Mucosa of descending colon (tissue), 3 donors: ENCODE measurements around the gene TRIM14. TPM values are rescaled to one million over a fixed set of nuclear protein-coding genes. Genes with fewer than 3 reads are reported as not detected.
"Not testable (repeated sequence)": the region's sequence is repeated elsewhere in the genome, so short reads cannot be mapped to it uniquely, and the experiment has no call there.

Experiments used
- ATAC-seq: fragments of 200-7000 bp; cut with Tn5 transposase; one replicate; pipeline ENCODE4 v1.9.1; 2020; ENCODE audit warnings: mild to moderate bottlenecking, moderate library complexity
- DNase-seq, 3 donors: peaks; one replicate each; pipeline ENCODE4 v3.0.0-alpha.2; 2020
- H3K36me3 ChIP-seq: fragments of 200-600 bp; one replicate; pipeline ENCODE4 v1.8.0; 2021; ENCODE audit warnings: low read depth, mild to moderate bottlenecking
- H3K4me1 ChIP-seq: fragments of 200-600 bp; one replicate; pipeline ENCODE4 v1.8.0; 2021; ENCODE audit warnings: low read depth, mild to moderate bottlenecking
- H3K4me3 ChIP-seq: fragments of 200-600 bp; one replicate; pipeline ENCODE4 v1.8.0; 2021; ENCODE audit warnings: mild to moderate bottlenecking
- H3K9me3 ChIP-seq: fragments of 200-600 bp; one replicate; pipeline ENCODE4 v1.8.0; 2021; ENCODE audit warnings: mild to moderate bottlenecking
- intact Hi-C, 2 donors: fragments of 100-400 bp; cut with DNase I in 1 of 2; cut with micrococcal nuclease in 1 of 2; formaldehyde crosslinking; loops; one replicate each; pipeline versions ENCODE4 v1.11.0 to v1.11.1; 2022; cut with DNase I, micrococcal nuclease
- total RNA-seq, 3 donors: library from RNA; stranded (reverse); fragmentation: NEBNext Ultra II Directional in 2 of 3; extraction: Animal tissue kit (Norgen Biotek cat#: 25700) in 2 of 3; gene quantifications; one replicate each; pipeline versions ENCODE4 v1.2.1 to v1.2.4, GENCODE V29; 2021 to 2023
- TF ChIP-seq, protein P1 (sequence below): fragments of 200-600 bp; IDR thresholded peaks from one replicate; pipeline ENCODE4 v1.8.0; 2022; ENCODE audit warnings: antibody characterized with exemption, mild to moderate bottlenecking
- donor health status: DM: no; HTN: no; CAD: no; lungs with moderate emphysema.
- donor health status: DM: no; HTN: no; CAD: no.
- donor health status: DM: no; HTN: yes; CAD: no.

The TRIM14 gene
- total RNA-seq, 3 donors from 2014 or later, result 44.9 to 67.2 (median 55.6) TPM

DNA sequence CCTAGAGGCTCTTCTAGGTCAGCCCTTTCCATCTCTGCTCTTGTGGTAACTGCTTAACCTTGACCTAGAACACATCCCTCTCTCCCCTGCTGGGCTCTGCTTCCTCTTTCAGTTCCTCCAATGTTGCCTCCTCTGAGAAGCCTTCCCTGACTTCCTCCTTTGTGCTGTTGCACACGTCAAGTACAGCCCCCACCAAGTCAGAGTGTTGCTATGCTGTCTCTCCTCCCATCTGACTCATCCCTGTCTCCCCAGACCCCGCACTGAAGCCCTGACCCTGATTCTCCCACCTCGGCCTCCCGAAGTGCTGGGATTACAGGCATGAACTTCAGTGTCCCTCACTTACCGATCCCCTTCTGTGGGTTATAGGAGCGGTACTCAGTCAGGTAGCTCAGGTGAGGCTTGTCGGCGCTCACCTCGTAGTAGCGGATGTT, 10.4 kb upstream of the TRIM14 start:
- TF ChIP-seq, protein P1, sequence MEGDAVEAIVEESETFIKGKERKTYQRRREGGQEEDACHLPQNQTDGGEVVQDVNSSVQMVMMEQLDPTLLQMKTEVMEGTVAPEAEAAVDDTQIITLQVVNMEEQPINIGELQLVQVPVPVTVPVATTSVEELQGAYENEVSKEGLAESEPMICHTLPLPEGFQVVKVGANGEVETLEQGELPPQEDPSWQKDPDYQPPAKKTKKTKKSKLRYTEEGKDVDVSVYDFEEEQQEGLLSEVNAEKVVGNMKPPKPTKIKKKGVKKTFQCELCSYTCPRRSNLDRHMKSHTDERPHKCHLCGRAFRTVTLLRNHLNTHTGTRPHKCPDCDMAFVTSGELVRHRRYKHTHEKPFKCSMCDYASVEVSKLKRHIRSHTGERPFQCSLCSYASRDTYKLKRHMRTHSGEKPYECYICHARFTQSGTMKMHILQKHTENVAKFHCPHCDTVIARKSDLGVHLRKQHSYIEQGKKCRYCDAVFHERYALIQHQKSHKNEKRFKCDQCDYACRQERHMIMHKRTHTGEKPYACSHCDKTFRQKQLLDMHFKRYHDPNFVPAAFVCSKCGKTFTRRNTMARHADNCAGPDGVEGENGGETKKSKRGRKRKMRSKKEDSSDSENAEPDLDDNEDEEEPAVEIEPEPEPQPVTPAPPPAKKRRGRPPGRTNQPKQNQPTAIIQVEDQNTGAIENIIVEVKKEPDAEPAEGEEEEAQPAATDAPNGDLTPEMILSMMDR, result no peak
- DNase-seq, result no peak
- Histone ChIP-seq H3K4me1 (no peaks in the 10 kb centered on the region), H3K36me3 (no peaks in the 10 kb centered on the region), H3K4me3 (no peak overlapping the region), H3K9me3 (no peaks in the 10 kb centered on the region)
- intact Hi-C loops, result no loop called here
- ATAC-seq, result peak; percentile 72

GRCh38 chr9:98128316-98128715, 9.3 kb upstream of the TRIM14 start:
- ATAC-seq (no peak), DNase-seq (no peak)
- H3K9me3 ChIP-seq, result no peaks in the 10 kb centered on the region
- H3K36me3 ChIP-seq, result no peaks in the 10 kb centered on the region
- no peaks in the 10 kb centered on the region for H3K4me1 ChIP-seq
- TF ChIP-seq, protein P1, result no peak
- intact Hi-C loops, result no loop called here
- no peak overlapping the region for H3K4me3 ChIP-seq

DNA sequence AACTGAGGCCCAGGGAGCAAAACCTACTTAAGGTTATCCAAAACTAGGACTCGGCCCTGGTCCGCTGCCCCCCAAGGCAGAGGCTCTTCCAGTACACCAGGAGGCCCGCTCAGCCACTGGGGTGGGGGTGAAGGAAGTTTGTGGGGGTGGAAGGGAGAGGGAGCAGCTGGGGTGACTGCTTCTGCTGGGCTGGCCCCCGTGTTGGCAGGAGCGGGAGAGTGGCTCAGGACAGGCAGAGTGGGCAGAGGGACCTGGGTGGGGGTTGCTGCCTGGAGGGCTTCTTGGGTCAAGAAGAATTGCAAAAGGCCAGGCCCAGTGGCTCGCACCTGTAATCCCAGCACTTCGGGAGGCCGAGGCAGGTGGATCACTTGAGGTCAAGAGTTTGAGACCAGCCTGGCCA, 8.2 kb upstream of the TRIM14 start:
- intact Hi-C loops, result no loop called here
- Histone ChIP-seq H3K4me3 (no peak overlapping the region), H3K4me1 (no peaks in the 10 kb centered on the region), H3K9me3 (no peaks in the 10 kb centered on the region), H3K36me3 (no peaks in the 10 kb centered on the region)
- DNase-seq, result no peak
- TF ChIP-seq, protein P1, result no peak
- ATAC-seq, result no peak

DNA sequence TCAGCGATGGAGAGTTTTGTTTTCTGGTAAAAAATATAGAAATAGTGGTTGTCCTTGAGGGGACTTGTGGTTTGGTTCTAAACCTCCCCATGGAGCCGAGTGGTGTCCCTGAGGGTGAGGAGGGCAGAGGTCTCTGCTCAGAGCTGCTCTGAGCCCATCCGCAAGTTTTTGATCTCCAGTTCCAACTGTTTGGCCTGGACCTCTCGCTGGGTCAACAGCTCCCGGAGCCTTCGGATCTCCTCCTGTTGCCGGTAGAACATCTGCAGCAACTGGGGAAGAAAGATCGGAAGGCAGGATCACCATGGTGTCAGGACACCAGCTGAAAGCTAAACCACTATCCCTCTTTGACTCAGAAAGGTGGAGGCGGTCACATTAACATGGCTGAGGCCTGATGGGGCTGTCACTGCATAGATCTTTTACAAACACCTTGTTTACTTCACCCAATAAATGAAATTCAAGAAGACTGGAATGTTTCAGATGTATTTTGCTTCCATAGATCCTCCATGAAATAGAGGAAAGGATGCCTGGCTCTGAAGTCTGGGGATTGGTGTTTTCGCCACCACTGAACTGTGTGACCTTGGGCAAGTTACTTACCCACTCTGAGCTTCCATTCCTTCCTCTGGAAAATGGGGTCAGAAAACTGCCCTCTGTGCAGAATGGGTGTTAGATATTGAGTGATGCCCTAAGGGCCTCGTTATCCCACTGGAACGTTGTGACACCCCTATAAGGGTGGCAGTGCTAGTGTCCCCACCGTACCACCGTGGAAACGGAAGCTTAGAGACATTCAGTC, 5.8 kb upstream of the TRIM14 start:
- peaks cover 6% of the 10 kb centered on the region for H3K36me3 ChIP-seq
- no peaks in the 10 kb centered on the region for H3K9me3 ChIP-seq
- peaks cover 14% of the 10 kb centered on the region for H3K4me1 ChIP-seq
- intact Hi-C loops, result no loop called here
- no peak for ATAC-seq
- TF ChIP-seq, protein P1, result no peak
- DNase-seq, result no peak
- H3K4me3 ChIP-seq, result no peak overlapping the region

GRCh38 chr9:98124091-98124490, 5.1 kb upstream of the TRIM14 start:
- intact Hi-C loops, DNase-seq, H3K4me3 ChIP-seq, H3K36me3 ChIP-seq, H3K9me3 ChIP-seq, ATAC-seq: not testable (repeated sequence)
- peaks cover 14% of the 10 kb centered on the region for H3K4me1 ChIP-seq

- DNase-seq (peak in 1 of 3 donors; percentile 82), ATAC-seq (peak; percentile 61)
- Histone ChIP-seq H3K36me3 (peaks cover 6% of the 10 kb centered on the region), H3K4me1 (peaks cover 26% of the 10 kb centered on the region), H3K9me3 (no peaks in the 10 kb centered on the region), H3K4me3 (no peak overlapping the region)
- intact Hi-C loops, result no loop called here
- TF ChIP-seq, protein P1, result peak; percentile 9
Observed at GRCh38 chr9:98121058-98121457, 2.0 kb upstream of the TRIM14 start.
